ENCODE measurements around the gene EHBP1L1. TPM values are rescaled to one million over a fixed set of nuclear protein-coding genes. Genes with fewer than 3 reads are reported as not detected.

EHBP1L1 gene
- total RNA-seq, 2 experiments from 2014 or later: 59.7 to 71.6 TPM

DNA sequence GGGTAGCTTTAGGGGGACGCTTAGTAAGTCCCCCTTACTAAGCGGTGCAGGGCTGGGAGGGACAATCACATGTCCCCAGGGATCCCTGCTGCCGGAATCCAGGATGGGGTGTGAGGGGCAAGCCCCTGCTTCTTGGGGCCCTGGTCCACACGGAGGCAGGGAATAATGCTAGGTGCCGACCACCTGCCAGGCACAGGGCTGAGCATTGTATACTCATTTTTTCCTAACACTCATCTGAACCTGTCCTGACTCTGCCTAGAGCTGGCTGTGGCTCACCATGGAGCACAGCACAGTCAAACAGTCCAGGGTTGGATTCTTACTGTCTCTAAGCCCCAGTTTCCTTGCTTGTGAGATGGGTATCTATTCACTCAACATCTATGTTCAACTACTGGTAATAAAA, 16.3 kb upstream of the EHBP1L1 start:
- Histone ChIP-seq H2AFZ (ENCODE audit: low read length) (no peak overlapping the region), H3K9me2 (ENCODE audit: insufficient read depth, low read length) (no peaks in the 10 kb centered on the region), H3K27ac (ENCODE audit: low read depth, low read length, poor library complexity, severe bottlenecking) (no peak overlapping the region), H3K36me3 (ENCODE audit: insufficient read depth, low read length) (no peaks in the 10 kb centered on the region), H3K79me2 (ENCODE audit: insufficient read depth, low read depth, low read length) (no peaks in the 10 kb centered on the region), H3K9me3 (ENCODE audit: low read length) (no peaks in the 10 kb centered on the region), H3K4me3 (ENCODE audit: low read depth, low read length, poor library complexity, severe bottlenecking) (no peak overlapping the region), H3K4me1 (ENCODE audit: insufficient read depth, low read length, poor library complexity, severe bottlenecking) (peaks cover 6% of the 10 kb centered on the region), H4K20me1 (ENCODE audit: insufficient read depth, low read length) (no peaks in the 10 kb centered on the region), H3K4me2 (ENCODE audit: low read length) (no peak overlapping the region)
- no peak for DNase-seq (ENCODE audit: low spot score)
- TF ChIP-seq EZH2phosphoT487 (IDR thresholded peaks at IDR 0.05; ENCODE audit: borderline replicate concordance, low read depth, low read length): no peak
- TF ChIP-seq, protein P1, sequence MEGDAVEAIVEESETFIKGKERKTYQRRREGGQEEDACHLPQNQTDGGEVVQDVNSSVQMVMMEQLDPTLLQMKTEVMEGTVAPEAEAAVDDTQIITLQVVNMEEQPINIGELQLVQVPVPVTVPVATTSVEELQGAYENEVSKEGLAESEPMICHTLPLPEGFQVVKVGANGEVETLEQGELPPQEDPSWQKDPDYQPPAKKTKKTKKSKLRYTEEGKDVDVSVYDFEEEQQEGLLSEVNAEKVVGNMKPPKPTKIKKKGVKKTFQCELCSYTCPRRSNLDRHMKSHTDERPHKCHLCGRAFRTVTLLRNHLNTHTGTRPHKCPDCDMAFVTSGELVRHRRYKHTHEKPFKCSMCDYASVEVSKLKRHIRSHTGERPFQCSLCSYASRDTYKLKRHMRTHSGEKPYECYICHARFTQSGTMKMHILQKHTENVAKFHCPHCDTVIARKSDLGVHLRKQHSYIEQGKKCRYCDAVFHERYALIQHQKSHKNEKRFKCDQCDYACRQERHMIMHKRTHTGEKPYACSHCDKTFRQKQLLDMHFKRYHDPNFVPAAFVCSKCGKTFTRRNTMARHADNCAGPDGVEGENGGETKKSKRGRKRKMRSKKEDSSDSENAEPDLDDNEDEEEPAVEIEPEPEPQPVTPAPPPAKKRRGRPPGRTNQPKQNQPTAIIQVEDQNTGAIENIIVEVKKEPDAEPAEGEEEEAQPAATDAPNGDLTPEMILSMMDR (conservative IDR thresholded peaks at IDR 0.05; ENCODE audit: low read length): no peak
- POLR2A ChIA-PET: interaction anchor here (0.8 kb wide), 1 partner anchor 14 kb away, joined by 4 read pairs; no protein-coding TSS in a partner anchor
- intact Hi-C loops (cut with micrococcal nuclease; ENCODE audit: unreplicated experiment): no loop called here
- BruUV-seq (replicated peaks): no TSS peak
- CTCF ChIA-PET (ENCODE audit: unreplicated experiment): no interaction called here

DNA sequence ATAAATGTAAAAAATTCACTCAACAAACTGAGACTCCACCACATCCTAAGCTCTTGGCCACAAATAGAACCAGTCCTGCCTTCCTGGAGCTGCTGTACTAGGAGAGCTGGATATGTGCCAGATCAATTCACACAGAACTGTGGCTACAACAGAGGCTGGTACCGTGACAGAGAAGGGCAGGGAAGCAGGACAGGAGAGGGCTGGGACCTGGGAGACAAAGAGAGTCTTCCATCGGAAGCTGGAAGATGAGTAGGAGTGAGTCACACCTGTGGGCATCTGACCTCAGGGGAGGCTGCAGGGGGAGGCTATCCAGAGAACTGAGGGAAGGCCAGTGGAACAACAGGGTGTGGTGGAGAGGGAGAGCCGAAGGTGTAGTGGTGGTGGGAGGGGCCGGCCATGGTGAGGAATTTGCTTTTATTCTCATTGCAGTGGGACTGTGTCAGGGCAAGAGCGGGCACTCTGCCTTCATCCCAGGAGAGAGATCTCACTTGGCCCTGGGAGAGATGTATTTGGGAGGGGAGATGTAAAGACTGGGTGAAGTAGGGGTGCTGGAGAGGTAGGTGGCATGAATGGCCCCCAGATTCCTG, 15.8 kb upstream of the EHBP1L1 start:
- peaks cover 6% of the 10 kb centered on the region for H3K4me1 ChIP-seq (ENCODE audit: insufficient read depth, low read length, poor library complexity, severe bottlenecking)
- H3K4me2 ChIP-seq (ENCODE audit: low read length): no peak overlapping the region
- POLR2A ChIA-PET: interaction anchor here (0.8 to 1.1 kb wide), 2 partner anchors 8 to 14 kb away, joined by 4 read pairs; no protein-coding TSS in a partner anchor
- H3K9me3 ChIP-seq (ENCODE audit: low read length): no peaks in the 10 kb centered on the region
- no peak overlapping the region for H3K4me3 ChIP-seq (ENCODE audit: low read depth, low read length, poor library complexity, severe bottlenecking)
- no peak for DNase-seq (ENCODE audit: low spot score)
- H3K9me2 ChIP-seq (ENCODE audit: insufficient read depth, low read length): no peaks in the 10 kb centered on the region
- TF ChIP-seq, protein P1 (conservative IDR thresholded peaks at IDR 0.05; ENCODE audit: low read length): no peak
- TF ChIP-seq EZH2phosphoT487 (IDR thresholded peaks at IDR 0.05; ENCODE audit: borderline replicate concordance, low read depth, low read length): no peak
- no peaks in the 10 kb centered on the region for H4K20me1 ChIP-seq (ENCODE audit: insufficient read depth, low read length)
- intact Hi-C loops (cut with micrococcal nuclease; ENCODE audit: unreplicated experiment): no loop called here
- CTCF ChIA-PET (ENCODE audit: unreplicated experiment): no interaction called here
- H2AFZ ChIP-seq (ENCODE audit: low read length): no peak overlapping the region
- H3K27ac ChIP-seq (ENCODE audit: low read depth, low read length, poor library complexity, severe bottlenecking): no peak overlapping the region
- H3K79me2 ChIP-seq (ENCODE audit: insufficient read depth, low read depth, low read length): no peaks in the 10 kb centered on the region
- no peaks in the 10 kb centered on the region for H3K36me3 ChIP-seq (ENCODE audit: insufficient read depth, low read length)
- BruUV-seq (replicated peaks): no TSS peak

Data from OCI-LY7 (cell line).